ENCODE measurements around the gene JAZF1.

DNA sequence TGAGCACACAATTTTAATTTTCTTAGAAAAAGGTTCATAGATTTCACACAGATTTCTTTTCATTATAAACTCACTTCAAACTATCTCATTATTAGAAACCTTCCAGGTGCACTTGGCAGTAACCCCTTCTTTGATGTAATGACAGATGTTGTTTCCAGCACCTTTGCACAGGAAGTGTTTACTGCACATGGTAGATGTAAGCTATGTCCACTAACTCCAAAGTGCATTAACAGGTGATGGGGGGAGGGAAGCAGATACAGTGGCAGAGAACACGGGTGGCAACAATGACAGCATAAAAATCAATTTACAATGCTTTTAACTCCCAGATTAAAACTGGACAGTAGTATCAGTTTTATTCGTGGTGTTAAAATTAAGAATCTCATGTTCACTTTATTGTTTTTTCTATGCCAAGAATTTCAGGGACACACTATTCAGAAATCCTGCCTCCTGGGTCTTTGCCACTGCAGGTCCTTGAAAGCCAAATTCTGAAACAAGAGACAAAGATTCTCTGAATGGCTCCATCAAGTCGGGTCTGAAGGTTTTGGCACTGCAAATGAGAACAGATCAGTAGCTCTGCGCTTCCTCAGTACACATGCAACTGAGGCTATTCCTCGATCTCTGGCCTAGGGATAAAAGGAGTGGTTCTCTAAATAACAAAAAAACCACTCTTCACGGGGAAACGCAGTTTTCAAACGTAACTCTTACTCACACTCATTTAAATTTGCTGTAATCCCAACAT is 187.7 kb downstream of the JAZF1 start:
- TF ChIP-seq, protein P1, sequence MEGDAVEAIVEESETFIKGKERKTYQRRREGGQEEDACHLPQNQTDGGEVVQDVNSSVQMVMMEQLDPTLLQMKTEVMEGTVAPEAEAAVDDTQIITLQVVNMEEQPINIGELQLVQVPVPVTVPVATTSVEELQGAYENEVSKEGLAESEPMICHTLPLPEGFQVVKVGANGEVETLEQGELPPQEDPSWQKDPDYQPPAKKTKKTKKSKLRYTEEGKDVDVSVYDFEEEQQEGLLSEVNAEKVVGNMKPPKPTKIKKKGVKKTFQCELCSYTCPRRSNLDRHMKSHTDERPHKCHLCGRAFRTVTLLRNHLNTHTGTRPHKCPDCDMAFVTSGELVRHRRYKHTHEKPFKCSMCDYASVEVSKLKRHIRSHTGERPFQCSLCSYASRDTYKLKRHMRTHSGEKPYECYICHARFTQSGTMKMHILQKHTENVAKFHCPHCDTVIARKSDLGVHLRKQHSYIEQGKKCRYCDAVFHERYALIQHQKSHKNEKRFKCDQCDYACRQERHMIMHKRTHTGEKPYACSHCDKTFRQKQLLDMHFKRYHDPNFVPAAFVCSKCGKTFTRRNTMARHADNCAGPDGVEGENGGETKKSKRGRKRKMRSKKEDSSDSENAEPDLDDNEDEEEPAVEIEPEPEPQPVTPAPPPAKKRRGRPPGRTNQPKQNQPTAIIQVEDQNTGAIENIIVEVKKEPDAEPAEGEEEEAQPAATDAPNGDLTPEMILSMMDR (IDR thresholded peaks at IDR 0.05), result no peak
- TF ChIP-seq EP300 (IDR thresholded peaks at IDR 0.05) (no peak), POLR2A (IDR thresholded peaks at IDR 0.05; ENCODE audit: low read depth) (no peak)
